GM12878 (cell line): Measurements from ENCODE around the gene MAML3.

Experiments
- CHD2 ChIP-seq: IDR thresholded peaks from 2 replicates; pipeline ENCODE4 v1.6.1; 2011; ENCODE audit warnings: low read depth, low read length, improper control_type of control experiment, borderline replicate concordance
- CTCF ChIP-seq, 3 experiments: IDR thresholded peaks in 2 of 3; conservative IDR thresholded peaks in 1 of 3; 2 replicates each; pipeline ENCODE4 v1.5.1; 2011; ENCODE audit warnings: low read depth in 3 of 3, low read length in 3 of 3, mild to moderate bottlenecking in 3 of 3, control low read depth in 2 of 3, moderate library complexity in 2 of 3, inconsistent platforms in 1 of 3, mixed read lengths in 1 of 3; ENCODE audit not compliant: control insufficient read depth in 2 of 3, insufficient read depth in 1 of 3; ENCODE audit errors: extremely low read depth in 1 of 3
- EGR1 ChIP-seq, 2 experiments: IDR thresholded peaks; 1 replicate in 1 of 2; 2 replicates in 1 of 2; pipeline ENCODE4 v1.6.1; 2011 to 2012; ENCODE audit warnings: low read depth in 2 of 2, low read length in 2 of 2, borderline replicate concordance in 1 of 2, mild to moderate bottlenecking in 1 of 2, moderate library complexity in 1 of 2
- EZH2 ChIP-seq: IDR thresholded peaks from 2 replicates; pipeline ENCODE4 v1.6.1; 2012; ENCODE audit warnings: low read depth, mild to moderate bottlenecking, control low read depth, inconsistent platforms, low read length, borderline replicate concordance; ENCODE audit not compliant: control insufficient read depth
- FOXK2 ChIP-seq: fragments of 450-650 bp; IDR thresholded peaks from 2 replicates; pipeline ENCODE4 v1.6.1; 2017; ENCODE audit warnings: mild to moderate bottlenecking, moderate library complexity
- HDGF ChIP-seq: fragments of 450-650 bp; IDR thresholded peaks from 2 replicates; pipeline ENCODE4 v1.6.1; 2016; ENCODE audit warnings: antibody characterized with exemption
- NBN ChIP-seq: fragments of 450-650 bp; IDR thresholded peaks from 2 replicates; pipeline ENCODE4 v1.6.1; 2016
- POLR2A ChIP-seq: IDR thresholded peaks from 2 replicates; pipeline ENCODE4 v1.6.1; 2011; ENCODE audit warnings: low read depth, mild to moderate bottlenecking, low read length
- POLR2AphosphoS5 ChIP-seq: IDR thresholded peaks from 2 replicates; pipeline ENCODE4 v1.6.1; 2011; ENCODE audit warnings: mild to moderate bottlenecking, low read length, inconsistent platforms
- PRDM15 ChIP-seq: fragments of 450-650 bp; formaldehyde crosslinking; IDR thresholded peaks from 2 replicates; pipeline ENCODE4 v1.4.0; 2020; ENCODE audit warnings: mild to moderate bottlenecking, moderate library complexity
- RCOR1 ChIP-seq: conservative IDR thresholded peaks from 2 replicates; pipeline ENCODE4 v1.6.1; 2012; ENCODE audit warnings: low read depth, low read length, improper control_type of control experiment
- TCF3 ChIP-seq: IDR thresholded peaks from 2 replicates; pipeline ENCODE4 v1.6.1; 2012; ENCODE audit warnings: low read depth, mild to moderate bottlenecking, low read length, borderline replicate concordance; ENCODE audit not compliant: insufficient read depth
- TCF7 ChIP-seq: IDR thresholded peaks from 2 replicates; pipeline ENCODE4 v1.6.1; 2014; ENCODE audit warnings: antibody characterized with exemption, borderline replicate concordance

GRCh38 chr4:139915037-139915436, 238.9 kb downstream of the MAML3 start:
- no peak for TF ChIP-seq TCF3
- no peak for TF ChIP-seq NBN
- no peak for TF ChIP-seq EGR1 (IDR thresholded peaks at IDR 0.05; ENCODE audit: borderline replicate concordance in 1 of 2, low read depth in 2 of 2, low read length in 2 of 2)
- no peak for TF ChIP-seq TCF7
- TF ChIP-seq FOXK2, result no peak
- TF ChIP-seq CHD2, result no peak
- no peak for TF ChIP-seq POLR2AphosphoS5
- no peak for TF ChIP-seq HDGF
- TF ChIP-seq CTCF (IDR thresholded peaks at IDR 0.05 in 2 of 3, conservative IDR thresholded peaks at IDR 0.05 in 1 of 3; ENCODE audit: control insufficient read depth in 2 of 3, extremely low read depth in 1 of 3, insufficient read depth in 1 of 3, low read depth in 3 of 3, low read length in 3 of 3), result no peak
- no peak for TF ChIP-seq POLR2A
- no peak for TF ChIP-seq EZH2
- no peak for TF ChIP-seq RCOR1
- no peak for TF ChIP-seq PRDM15 (CRISPR knock-in tag)
